Natural killer cell (primary cell): ENCODE results near the gene PRKAA2. TPM values are rescaled to one million over a fixed set of nuclear protein-coding genes. Genes with fewer than 3 reads are reported as not detected.

Source experiments
- ATAC-seq, 3 donors: fragments of 150-1000 bp in 2 of 3; fragments of 200-7000 bp in 1 of 3; cut with Tn5 transposase; 1 replicate in 1 of 3; 2 replicates in 2 of 3; pipeline ENCODE4 v1.10.0; 2021; ENCODE audit warnings: mild to moderate bottlenecking in 2 of 3, moderate library complexity in 2 of 3
- DNase-seq, 2 donors: peaks; one replicate each; pipeline versions ENCODE4 v3.0.0 to v3.0.0-alpha.2; 2013 to 2021; ENCODE audit warnings: mixed read lengths in 1 of 2
- H3K27ac ChIP-seq: one replicate; pipeline ENCODE4 v1.5.1; 2013; ENCODE audit warnings: mild to moderate bottlenecking, low read length
- H3K27me3 ChIP-seq: one replicate; pipeline ENCODE4 v1.6.1; 2013; ENCODE audit warnings: low read length; ENCODE audit not compliant: control insufficient read depth, insufficient read depth
- H3K36me3 ChIP-seq: one replicate; pipeline ENCODE4 v1.6.1; 2013; ENCODE audit warnings: low read length; ENCODE audit not compliant: control insufficient read depth, insufficient read depth
- H3K4me1 ChIP-seq: one replicate; pipeline ENCODE4 v1.6.1; 2013; ENCODE audit warnings: low read length; ENCODE audit not compliant: control insufficient read depth, insufficient read depth
- H3K4me3 ChIP-seq: one replicate; pipeline ENCODE4 v1.5.1; 2013; ENCODE audit warnings: low read length
- H3K9me3 ChIP-seq: one replicate; pipeline ENCODE4 v1.6.1; 2013; ENCODE audit warnings: low read length; ENCODE audit not compliant: control insufficient read depth, insufficient read depth
- H3K27ac Mint-ChIP-seq, 2 donors: one replicate each; pipeline ENCODE4 v1.8.0; 2022; ENCODE audit warnings: mild to moderate bottlenecking in 2 of 2, mixed read lengths in 2 of 2, moderate library complexity in 1 of 2
- H3K27me3 Mint-ChIP-seq, 2 donors: one replicate each; pipeline ENCODE4 v1.8.0; 2022; ENCODE audit warnings: low read depth in 2 of 2, mixed read lengths in 2 of 2
- H3K36me3 Mint-ChIP-seq: one replicate; pipeline ENCODE4 v1.8.0; 2022; ENCODE audit warnings: mixed read lengths
- H3K4me1 Mint-ChIP-seq, 2 donors: one replicate each; pipeline ENCODE4 v1.8.0; 2022; ENCODE audit warnings: mixed read lengths in 2 of 2
- H3K4me3 Mint-ChIP-seq: one replicate; pipeline ENCODE4 v1.8.0; 2022; ENCODE audit warnings: mild to moderate bottlenecking, moderate library complexity, mixed read lengths
- H3K9me3 Mint-ChIP-seq, 2 donors: one replicate each; pipeline ENCODE4 v1.8.0; 2022; ENCODE audit warnings: mixed read lengths in 2 of 2
- CTCF ChIP-seq: fragments of 200-600 bp; IDR thresholded peaks from one replicate; pipeline ENCODE4 v1.8.0; 2022; ENCODE audit warnings: antibody characterized with exemption
- WGBS: methylation state at CpG from one replicate; pipeline ENCODE4 v1.1.7; 2013; ENCODE audit warnings: missing lambda C conversion rate; ENCODE audit not compliant: insufficient coverage; 5-methylcytosine and 5-hydroxymethylcytosine counted together
- intact Hi-C: fragments of 100-400 bp; cut with micrococcal nuclease; formaldehyde crosslinking; loops from one replicate; pipeline ENCODE4 v1.14.2; 2022
- total RNA-seq, 4 donors: library from RNA; stranded (reverse); fragments of 120-200 nt in 1 of 4; gene quantifications; one replicate each; pipeline versions ENCODE4 v1.2.3 to v1.2.4, GENCODE V29; 2013 to 2022

The PRKAA2 gene
- total RNA-seq, 3 donors from 2014 or later (not counting 1 experiment from before 2014, with no cell fraction given) = not detected

- no peaks in the 10 kb centered on the region for H3K4me1 ChIP-seq
- Mint-ChIP-seq H3K36me3 (no peaks in the 10 kb centered on the region), H3K9me3 (peaks cover 0 to 3% of the 10 kb centered on the region in 2 donors), H3K27ac (no peak overlapping the region), H3K4me3 (no peak overlapping the region), H3K4me1 (no peaks in the 10 kb centered on the region), H3K27me3 (peaks cover 2 to 24% of the 10 kb centered on the region in 2 donors)
- no peaks in the 10 kb centered on the region for H3K36me3 ChIP-seq
- DNase-seq = no peak
- H3K27ac ChIP-seq = no peak overlapping the region
- no peak for TF ChIP-seq CTCF
- peaks cover 3% of the 10 kb centered on the region for H3K27me3 ChIP-seq
- intact Hi-C loops = no loop called here
- no CpG with 5 or more reads among the region's 3 CpGs for WGBS
- no peak overlapping the region for H3K4me3 ChIP-seq
- no peaks in the 10 kb centered on the region for H3K9me3 ChIP-seq
- no peak for ATAC-seq
These were observed 18.0 kb upstream of the PRKAA2 start for GRCh38 chr1:56627019-56627635.

GRCh38 chr1:56627636-56628039 is 17.5 kb upstream of the PRKAA2 start:
- peaks cover 6 to 24% of the 10 kb centered on the region in 2 donors for H3K27me3 Mint-ChIP-seq
- Histone ChIP-seq H3K4me3 (no peak overlapping the region), H3K4me1 (no peaks in the 10 kb centered on the region), H3K9me3 (no peaks in the 10 kb centered on the region), H3K27me3 (peaks cover 3% of the 10 kb centered on the region), H3K36me3 (no peaks in the 10 kb centered on the region), H3K27ac (no peak overlapping the region)
- H3K27ac Mint-ChIP-seq = no peak overlapping the region
- H3K4me3 Mint-ChIP-seq = no peak overlapping the region
- TF ChIP-seq CTCF = no peak
- H3K4me1 Mint-ChIP-seq = no peaks in the 10 kb centered on the region
- H3K36me3 Mint-ChIP-seq = no peaks in the 10 kb centered on the region
- WGBS = 90% methylated on average over 3 of the region's 3 CpGs
- peaks cover 0 to 2% of the 10 kb centered on the region in 2 donors for H3K9me3 Mint-ChIP-seq
- DNase-seq = no peak
- intact Hi-C loops = no loop called here
- ATAC-seq = no peak

GRCh38 chr1:56630786-56631185 is 14.3 kb upstream of the PRKAA2 start:
- H3K27ac Mint-ChIP-seq = no peak overlapping the region
- peaks cover 6 to 14% of the 10 kb centered on the region in 2 donors for H3K27me3 Mint-ChIP-seq
- H3K4me1 Mint-ChIP-seq = no peaks in the 10 kb centered on the region
- ATAC-seq (no peak), DNase-seq (no peak)
- Histone ChIP-seq H3K4me3 (no peak overlapping the region), H3K4me1 (no peaks in the 10 kb centered on the region), H3K27ac (no peak overlapping the region), H3K9me3 (no peaks in the 10 kb centered on the region), H3K27me3 (peaks cover 8% of the 10 kb centered on the region), H3K36me3 (no peaks in the 10 kb centered on the region)
- H3K9me3 Mint-ChIP-seq = no peaks in the 10 kb centered on the region
- intact Hi-C loops = no loop called here
- no peak overlapping the region for H3K4me3 Mint-ChIP-seq
- H3K36me3 Mint-ChIP-seq = no peaks in the 10 kb centered on the region
- no peak for TF ChIP-seq CTCF

GRCh38 chr1:56631901-56632300 is 13.2 kb upstream of the PRKAA2 start:
- H3K4me3 Mint-ChIP-seq = no peak overlapping the region
- H3K36me3 Mint-ChIP-seq = no peaks in the 10 kb centered on the region
- Histone ChIP-seq H3K27ac (no peak overlapping the region), H3K4me3 (no peak overlapping the region), H3K36me3 (no peaks in the 10 kb centered on the region), H3K27me3 (peaks cover 4% of the 10 kb centered on the region), H3K9me3 (no peaks in the 10 kb centered on the region), H3K4me1 (no peaks in the 10 kb centered on the region)
- no peak for ATAC-seq
- intact Hi-C loops = no loop called here
- no peaks in the 10 kb centered on the region for H3K9me3 Mint-ChIP-seq
- no peak for DNase-seq
- no peak overlapping the region for H3K27ac Mint-ChIP-seq
- no peaks in the 10 kb centered on the region for H3K4me1 Mint-ChIP-seq
- TF ChIP-seq CTCF = no peak
- H3K27me3 Mint-ChIP-seq = peaks cover 6 to 12% of the 10 kb centered on the region in 2 donors
- 96% methylated on average over 1 of the region's 2 CpGs for WGBS
